Head of caudate nucleus (tissue), 42 donors: ENCODE measurements around the gene AKAP4.

Experiments used
- DNase-seq, 42 donors: peaks; one replicate each; pipeline versions ENCODE4 v3.0.0 to v3.0.0-alpha.2; 2020 to 2021; ENCODE audit warnings: mixed read lengths in 7 of 42
- intact Hi-C: fragments of 100-400 bp; cut with DNase I; formaldehyde crosslinking; loops from one replicate; pipeline ENCODE4 v1.15.0; 2022

The AKAP4 gene

GRCh38 chrX:50147972-50148371 lies 52.8 kb downstream of the AKAP4 start:
- no peak for DNase-seq
- intact Hi-C loops, result no loop called here
